Keratinocyte (primary cell): ENCODE data around the gene PNPLA7.

Experiments
- EZH2 ChIP-seq: IDR thresholded peaks from one replicate; pipeline ENCODE4 v1.6.1; 2012; ENCODE audit warnings: inconsistent platforms, mild to moderate bottlenecking, low read length, moderate library complexity
- TF ChIP-seq, protein P1 (sequence below), 3 experiments: IDR thresholded peaks in 1 of 3; conservative IDR thresholded peaks in 1 of 3; optimal IDR thresholded peaks in 1 of 3; 2 replicates in 2 of 3; 3 replicates in 1 of 3; pipeline versions ENCODE3 to v1.5.1; 2011; ENCODE audit warnings: low read length in 3 of 3, mild to moderate bottlenecking in 3 of 3, moderate library complexity in 2 of 3, control low read depth in 1 of 3, inconsistent platforms in 1 of 3; ENCODE audit not compliant: insufficient read depth in 2 of 3; ENCODE audit errors: extremely low read depth in 1 of 3

DNA sequence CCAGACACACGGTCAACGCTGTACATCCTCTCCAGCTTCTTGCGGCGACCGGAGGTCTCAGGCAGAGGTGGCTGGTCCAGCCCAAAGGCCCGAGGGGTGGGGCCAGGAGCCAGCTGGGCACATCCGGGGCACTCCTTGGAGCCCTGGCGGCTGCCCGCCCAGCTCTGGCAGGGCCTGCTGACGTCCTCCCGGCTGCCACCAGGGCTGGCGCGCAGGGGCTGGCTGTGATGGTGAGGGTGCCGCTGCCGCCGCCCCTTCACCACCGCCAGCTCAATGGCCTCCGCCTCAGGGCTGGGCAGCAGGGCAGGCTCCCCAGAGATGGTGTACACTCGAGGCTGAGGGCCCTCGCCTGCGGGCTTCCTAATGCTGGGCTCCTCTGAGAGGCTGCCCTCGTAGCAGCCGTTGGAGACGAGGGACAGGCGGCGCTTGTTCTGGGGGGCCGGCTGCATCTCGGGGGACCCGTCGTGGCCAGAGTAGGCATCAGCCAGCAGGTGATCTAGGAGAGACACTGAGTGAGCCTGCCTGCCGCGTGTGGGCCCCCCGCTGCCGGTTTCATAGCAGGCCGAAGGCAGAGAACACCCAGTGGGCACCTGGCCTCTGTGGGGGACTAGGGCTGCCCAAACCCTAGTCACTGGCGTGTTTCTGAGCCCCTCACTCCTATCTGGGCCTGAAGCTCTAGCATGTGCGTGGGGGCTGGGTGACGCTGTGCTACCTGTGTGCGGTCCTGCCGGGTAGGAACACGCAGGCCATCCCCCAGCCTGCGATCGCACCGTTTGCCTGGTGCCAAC is 92.6 kb downstream of the PNPLA7 start:
- TF ChIP-seq, protein P1, sequence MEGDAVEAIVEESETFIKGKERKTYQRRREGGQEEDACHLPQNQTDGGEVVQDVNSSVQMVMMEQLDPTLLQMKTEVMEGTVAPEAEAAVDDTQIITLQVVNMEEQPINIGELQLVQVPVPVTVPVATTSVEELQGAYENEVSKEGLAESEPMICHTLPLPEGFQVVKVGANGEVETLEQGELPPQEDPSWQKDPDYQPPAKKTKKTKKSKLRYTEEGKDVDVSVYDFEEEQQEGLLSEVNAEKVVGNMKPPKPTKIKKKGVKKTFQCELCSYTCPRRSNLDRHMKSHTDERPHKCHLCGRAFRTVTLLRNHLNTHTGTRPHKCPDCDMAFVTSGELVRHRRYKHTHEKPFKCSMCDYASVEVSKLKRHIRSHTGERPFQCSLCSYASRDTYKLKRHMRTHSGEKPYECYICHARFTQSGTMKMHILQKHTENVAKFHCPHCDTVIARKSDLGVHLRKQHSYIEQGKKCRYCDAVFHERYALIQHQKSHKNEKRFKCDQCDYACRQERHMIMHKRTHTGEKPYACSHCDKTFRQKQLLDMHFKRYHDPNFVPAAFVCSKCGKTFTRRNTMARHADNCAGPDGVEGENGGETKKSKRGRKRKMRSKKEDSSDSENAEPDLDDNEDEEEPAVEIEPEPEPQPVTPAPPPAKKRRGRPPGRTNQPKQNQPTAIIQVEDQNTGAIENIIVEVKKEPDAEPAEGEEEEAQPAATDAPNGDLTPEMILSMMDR (optimal IDR thresholded peaks at IDR 0.05 in 1 of 3, IDR thresholded peaks at IDR 0.05 in 1 of 3, conservative IDR thresholded peaks at IDR 0.05 in 1 of 3; ENCODE audit: extremely low read depth in 1 of 3, insufficient read depth in 2 of 3, low read length in 3 of 3): no peak
- TF ChIP-seq EZH2: no peak
